GM21381 (cell line): ENCODE results near the gene KNDC1.

Experiments
- ATAC-seq: cut with Tn5 transposase; IDR thresholded peaks from one replicate; pipeline ENCODE4 v1.9.1; 2021; ENCODE audit warnings: mild to moderate bottlenecking, moderate library complexity; ENCODE audit not compliant: unreplicated experiment

Gene KNDC1

GRCh38 chr10:133160826-133161471, 930 bp downstream of the KNDC1 start:
- no peak for ATAC-seq

GRCh38 chr10:133161486-133162109, 1.6 kb downstream of the KNDC1 start:
- ATAC-seq = no peak

- ATAC-seq = no peak
These were observed 2.3 kb downstream of the KNDC1 start for GRCh38 chr10:133162178-133162909.

- ATAC-seq = no peak
These were observed 3.2 kb downstream of the KNDC1 start for GRCh38 chr10:133162910-133163856.

- ATAC-seq = no peak
These were observed 4.1 kb downstream of the KNDC1 start for GRCh38 chr10:133163889-133164815.

GRCh38 chr10:133164816-133165555, 5.0 kb downstream of the KNDC1 start:
- ATAC-seq = no peak

GRCh38 chr10:133165556-133166503, 5.8 kb downstream of the KNDC1 start:
- no peak for ATAC-seq

GRCh38 chr10:133166504-133166827, 6.4 kb downstream of the KNDC1 start:
- no peak for ATAC-seq

GRCh38 chr10:133166828-133167692, 7.0 kb downstream of the KNDC1 start:
- no peak for ATAC-seq

- no peak for ATAC-seq
These were observed 7.9 kb downstream of the KNDC1 start for GRCh38 chr10:133167693-133168616.

GRCh38 chr10:133168617-133169031, 8.6 kb downstream of the KNDC1 start:
- ATAC-seq = no peak

- ATAC-seq = no peak
These were observed 9.3 kb downstream of the KNDC1 start for GRCh38 chr10:133169173-133169947.

GRCh38 chr10:133170092-133170491, 10.1 kb downstream of the KNDC1 start:
- no peak for ATAC-seq

GRCh38 chr10:133173860-133174640, 14.0 kb downstream of the KNDC1 start:
- ATAC-seq = no peak
